Stimulated activated naive CD4-positive, alpha-beta T cell (primary cell): ENCODE measurements around the gene TOM1L1.
A peak's percentile ranks its signal among the peaks of the same experiment; 100 is the strongest.

Experiments
- DNase-seq, 6 experiments: peaks; one replicate each; lab custom pipeline; 2025; lab: John Stamatoyannopoulos, UW

TOM1L1 gene

DNA sequence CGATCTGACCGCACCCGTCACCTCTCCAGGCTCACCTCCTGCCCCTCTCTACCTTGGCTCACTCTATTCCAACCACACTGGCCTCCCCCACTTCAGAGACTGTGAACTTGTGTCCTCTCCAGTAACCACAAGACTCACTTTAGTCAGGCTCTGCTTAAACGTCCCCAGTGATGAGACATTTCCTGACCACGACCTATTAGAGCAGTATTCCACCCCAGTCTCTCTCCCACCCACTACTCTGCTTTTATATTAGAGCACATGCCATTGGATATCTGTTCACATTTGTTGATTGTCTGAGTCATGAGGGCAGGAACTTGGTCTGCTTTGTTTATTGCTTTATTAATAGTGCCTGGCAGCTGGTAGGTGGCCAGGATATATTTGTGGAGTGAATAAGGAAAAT lies 47.7 kb downstream of the TOM1L1 start:
- DNase-seq = no peak

DNA sequence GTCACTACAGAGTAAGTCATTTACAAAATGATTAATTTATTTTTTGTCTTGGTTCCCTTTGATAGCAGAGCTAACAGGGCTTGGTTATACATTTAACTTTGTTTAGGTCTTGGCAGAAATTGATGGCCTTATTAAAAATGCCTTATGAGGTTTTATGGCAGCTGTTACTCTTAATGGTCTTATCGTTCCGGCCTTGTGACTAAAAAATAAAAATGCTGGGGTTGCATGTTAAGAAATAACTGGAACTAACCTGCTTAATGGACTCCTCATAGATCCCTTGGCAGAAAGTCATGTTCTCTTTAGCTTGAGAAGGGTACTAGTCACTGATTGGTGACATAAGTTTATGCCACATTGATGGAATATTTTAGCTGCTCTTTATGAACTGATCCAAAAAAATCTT lies 49.5 kb downstream of the TOM1L1 start:
- no peak for DNase-seq

DNA sequence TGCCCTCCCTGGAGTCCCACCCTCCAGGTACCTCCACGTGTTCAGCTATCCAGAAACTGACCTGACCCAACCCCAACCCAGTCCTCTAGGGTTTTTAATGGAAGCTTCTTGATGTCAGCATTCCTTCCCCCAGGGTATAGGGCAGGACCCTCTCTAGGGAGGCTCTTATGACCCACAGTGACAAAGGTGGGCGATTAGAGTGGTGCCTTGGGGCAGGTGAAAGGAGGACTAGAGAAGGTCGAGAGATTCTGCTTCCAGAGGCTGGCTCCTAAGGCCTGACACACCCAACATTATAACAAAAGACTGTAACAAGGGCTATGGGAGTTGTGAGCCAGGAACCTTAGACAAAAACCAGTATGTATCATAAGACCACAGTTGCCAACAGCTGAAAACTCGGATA lies 50.6 kb downstream of the TOM1L1 start:
- DNase-seq = no peak

DNA sequence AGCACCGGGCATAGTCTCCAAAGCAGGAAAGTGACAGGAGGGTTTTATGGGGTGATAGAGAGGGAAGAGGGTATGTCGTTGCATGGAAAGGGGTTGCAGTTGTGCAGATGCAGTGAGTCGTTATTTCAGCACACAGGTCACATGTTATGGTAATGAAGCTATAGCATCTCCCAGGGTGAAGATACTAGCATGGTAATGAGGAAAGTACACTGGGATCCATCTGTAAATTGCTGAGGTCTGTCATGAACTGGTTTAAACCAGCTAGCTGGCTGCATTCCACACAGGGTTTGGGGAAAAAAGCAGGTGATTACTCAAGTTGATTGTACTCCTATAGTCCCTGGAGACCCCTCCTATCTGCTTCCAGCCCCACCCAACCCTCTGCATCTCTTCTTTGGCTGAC lies 56.1 kb downstream of the TOM1L1 start:
- no peak for DNase-seq

DNA sequence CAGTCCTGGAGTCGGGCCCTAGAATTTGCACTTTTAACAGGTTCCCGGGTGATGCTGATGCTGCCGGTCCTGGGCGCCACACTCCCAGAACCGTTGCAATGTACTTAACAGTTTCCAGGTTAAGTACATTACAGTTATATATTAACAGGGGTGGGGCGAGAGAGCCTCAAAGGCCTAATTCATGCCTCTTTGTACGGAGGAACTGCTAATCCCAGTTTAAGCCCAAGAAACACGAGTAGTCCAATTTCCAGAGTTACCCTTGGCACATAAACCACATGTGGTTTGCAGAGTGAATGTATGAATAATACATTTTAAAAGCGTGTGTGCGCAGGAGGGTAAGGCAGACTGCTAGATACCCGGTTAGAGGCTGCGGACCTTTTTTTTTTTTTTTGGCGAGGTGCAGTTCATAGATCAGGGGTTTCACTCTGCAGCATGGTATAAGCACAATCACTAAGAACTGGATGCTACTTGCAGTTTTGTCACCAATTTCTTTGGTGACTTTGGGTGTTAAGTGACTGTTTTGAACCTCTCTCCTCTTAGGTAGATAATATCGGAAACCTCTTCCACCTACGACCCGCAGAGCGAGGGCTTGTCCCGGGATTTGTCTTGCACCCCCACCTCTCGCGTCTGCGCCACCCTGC lies 67.1 kb downstream of the TOM1L1 start:
- peak in 1 of 6 experiments; percentile 34 for DNase-seq

DNA sequence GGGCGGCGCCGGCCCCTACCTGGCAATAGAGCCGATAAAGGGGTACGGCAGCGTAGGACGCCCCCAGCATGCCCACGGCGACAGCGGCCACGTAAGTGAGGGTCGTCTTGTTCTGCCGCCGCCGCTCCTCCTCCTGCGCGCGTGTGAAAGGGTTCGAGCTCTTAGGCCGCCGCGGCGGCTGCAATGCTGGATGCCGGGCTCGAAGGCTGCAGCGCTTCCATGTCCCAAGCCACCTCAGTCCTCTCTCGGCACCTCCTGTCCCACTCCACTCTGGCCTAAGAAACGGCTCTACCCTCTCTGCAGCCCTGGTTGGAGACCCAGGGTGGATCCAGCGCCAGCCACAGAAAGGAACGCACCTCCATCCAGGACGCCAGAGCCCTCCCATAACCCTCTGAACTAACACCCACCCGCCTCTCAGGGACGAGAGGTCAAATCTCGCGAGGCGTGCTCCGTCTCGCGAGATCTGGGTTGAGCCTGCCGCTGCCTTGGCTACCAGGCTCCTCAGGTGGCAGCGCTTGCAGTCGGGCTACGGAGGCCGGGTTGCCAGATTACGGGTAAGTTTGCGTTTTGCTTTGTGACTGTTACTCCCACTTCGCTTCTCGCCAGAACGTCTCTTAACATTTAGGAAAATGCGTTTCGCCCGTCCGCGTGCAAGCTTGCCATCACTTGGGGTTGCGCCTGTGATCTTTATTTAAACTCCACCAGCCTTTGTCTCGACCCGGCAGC lies 67.8 kb downstream of the TOM1L1 start, which contains the start of the genes COX11 and STXBP4:
TSS of gene COX11 (minus strand) at position 393 of the 726 bp plus-strand sequence. CDS start at position 385, 8 bp downstream.
TSS of gene STXBP4 (plus strand) at position 504 of the 726 bp plus-strand sequence. CDS start 17,455 bp downstream, outside the sequence.
- DNase-seq = peak; percentile 89 to 93 (median 92)

DNA sequence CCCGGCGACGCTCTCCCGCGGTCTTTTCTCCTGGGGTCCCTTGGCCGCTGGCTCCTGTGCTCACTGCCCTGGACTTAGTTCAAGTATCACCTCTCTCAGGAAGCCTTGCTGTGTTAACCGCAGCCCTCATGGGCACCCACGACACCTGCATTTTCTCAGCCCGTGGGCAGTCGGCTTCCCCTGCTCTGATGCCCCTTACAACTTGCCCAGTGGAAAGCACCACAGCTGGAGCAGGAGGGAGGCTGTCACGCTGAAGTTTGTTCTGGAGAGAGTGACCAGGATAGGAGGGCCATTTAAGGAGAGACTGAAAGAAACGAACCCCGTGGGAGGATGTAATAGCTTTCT lies 68.3 kb downstream of the TOM1L1 start:
- DNase-seq = peak in 2 of 6 experiments; percentile 35 to 65

DNA sequence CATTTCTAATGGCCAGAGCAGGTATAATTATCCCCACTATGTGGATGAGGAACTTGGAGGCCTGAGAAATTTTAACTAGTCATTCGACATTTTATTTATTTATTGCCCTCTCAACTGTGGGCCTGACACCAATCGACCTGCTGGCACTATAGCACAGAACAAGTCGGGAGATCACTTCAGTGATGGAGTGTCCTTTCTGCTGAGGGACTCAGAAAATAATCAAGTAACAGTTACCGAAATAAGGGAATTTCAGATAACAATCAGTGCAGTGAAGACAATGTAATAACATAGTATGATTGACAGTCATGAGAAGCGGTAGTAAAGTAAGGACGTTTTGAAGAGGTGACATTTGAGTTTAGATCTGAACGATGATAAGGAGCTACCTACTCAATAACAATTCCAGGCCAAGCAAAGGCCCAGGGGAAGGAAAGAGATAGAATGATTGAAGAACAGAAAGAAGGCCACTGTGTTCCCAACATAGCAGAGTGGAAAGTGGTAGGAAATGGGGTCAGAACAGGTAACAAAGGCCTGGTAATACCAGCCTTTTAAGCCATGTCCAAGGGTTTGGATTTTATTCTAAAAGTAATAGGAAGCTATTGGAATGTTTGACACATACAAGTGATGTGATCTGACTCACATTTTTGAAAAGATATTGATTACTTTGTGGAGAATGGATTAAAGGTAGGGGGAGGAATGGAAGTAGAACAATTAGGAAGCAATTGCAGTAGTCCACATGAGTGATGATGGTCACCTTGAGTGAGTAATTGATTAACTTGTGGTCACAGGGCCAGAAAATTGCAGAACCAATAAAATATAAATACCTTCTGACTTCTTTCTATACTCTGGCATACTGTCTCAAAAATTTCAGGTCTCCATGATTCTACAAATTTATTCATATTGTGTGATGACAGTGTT lies 69.3 kb downstream of the TOM1L1 start:
- no peak for DNase-seq

DNA sequence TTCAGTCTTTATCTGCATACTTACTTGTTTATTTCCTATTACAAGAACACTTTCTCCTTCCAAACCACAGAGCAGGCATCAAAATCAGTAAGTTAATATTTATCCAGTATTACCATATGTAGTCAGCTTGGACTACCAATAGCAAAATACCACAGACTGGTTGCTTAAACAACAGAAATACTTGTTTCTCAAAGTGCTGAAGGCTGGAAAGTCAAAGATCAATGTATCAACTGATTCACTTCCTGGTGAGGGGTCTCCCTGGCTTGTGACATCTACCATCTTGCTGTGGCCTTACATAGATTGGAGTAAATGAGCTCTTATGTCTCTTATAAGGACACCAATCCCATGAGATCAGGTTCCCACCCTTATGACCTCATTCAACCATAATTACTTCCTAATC lies 70.5 kb downstream of the TOM1L1 start:
- no peak for DNase-seq

DNA sequence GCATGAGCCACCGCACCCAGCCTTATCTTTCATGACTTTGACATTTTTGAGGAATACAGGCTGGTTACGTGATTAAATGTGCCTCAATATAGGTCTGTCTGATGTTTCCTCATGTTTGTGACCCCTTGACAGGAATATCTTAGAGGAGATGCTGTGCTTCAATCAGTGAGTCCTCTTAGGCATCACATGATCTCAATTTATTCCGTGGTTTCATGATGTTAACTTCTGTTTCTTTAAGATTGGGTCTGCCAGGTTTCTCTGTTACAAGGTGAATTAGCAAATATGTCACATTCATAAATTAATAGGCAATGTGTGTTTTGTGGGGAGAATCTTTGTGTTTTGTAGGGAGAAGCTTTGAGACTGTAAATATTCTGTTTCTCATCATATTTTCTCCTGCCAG lies 71.2 kb downstream of the TOM1L1 start:
- no peak for DNase-seq

DNA sequence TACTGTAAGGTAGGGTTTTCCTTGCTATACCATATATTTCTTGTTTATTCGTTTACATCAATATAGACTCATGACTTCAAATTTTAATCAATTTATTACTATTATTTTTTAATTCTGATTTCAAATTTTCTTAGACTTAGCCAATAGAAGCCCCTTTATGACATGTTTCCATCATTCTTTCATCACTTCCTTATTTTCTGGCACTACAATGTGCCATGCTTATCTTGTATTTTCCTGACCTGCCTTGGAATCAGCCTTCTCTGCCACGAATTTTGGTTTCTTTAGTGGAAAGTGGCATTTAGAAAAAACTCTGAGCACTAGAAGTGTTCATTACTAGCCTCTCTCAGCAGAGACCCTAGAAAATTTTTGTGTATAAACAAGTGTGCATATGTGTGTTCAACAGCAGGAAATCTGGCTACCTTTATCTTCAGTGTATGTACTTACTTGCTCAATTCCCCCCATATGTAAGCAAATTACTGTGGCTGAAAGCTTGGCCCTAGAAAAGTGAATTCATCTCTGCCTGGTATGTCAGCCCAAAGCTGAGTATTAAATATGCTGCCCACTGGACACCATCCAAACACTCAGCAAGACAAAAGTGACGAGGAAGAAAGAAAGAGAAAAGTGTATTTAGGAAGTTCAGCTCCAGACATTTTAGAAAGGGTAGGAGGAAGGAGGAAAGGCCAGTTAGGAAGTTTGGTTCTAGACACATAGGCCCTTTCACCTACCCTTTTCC lies 71.9 kb downstream of the TOM1L1 start:
- no peak for DNase-seq

DNA sequence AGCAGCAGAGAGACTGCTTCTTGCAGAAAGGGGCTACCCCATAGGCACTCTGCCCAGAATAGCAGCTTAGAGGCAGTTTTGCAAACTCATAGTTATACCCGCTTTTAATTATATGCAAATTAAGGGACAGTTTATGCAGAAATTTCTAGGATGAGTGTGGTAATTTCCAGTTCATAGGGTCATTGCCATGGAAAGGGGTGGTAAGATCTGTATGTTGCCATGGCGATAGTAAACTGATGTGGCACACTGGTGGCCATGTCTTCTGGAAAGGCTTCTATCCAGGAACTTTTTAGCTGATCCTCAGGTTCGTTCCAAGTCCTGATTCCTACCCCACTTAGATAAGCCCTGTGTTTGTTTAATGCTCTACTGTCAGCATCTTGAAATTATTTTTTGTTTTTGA lies 74.1 kb downstream of the TOM1L1 start:
- DNase-seq = no peak

DNA sequence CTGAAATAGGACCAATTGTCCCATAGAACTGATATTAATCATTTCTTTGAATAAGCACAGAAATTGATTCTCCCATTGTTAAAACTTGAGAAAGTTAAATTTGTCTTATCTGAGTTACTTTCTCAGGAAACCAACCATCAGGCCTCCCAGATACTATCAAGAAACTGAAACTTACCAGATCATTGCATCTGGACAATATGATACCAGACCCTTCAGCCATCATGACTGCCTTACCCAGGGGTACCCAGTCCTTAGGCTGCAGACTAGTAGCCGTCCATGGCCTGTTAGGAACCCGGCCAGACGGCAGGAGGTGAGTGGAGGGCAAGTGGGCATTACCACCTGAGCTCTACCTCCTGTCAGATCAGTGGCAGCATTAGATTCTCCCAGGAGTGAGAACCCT lies 75.7 kb downstream of the TOM1L1 start:
- no peak for DNase-seq

DNA sequence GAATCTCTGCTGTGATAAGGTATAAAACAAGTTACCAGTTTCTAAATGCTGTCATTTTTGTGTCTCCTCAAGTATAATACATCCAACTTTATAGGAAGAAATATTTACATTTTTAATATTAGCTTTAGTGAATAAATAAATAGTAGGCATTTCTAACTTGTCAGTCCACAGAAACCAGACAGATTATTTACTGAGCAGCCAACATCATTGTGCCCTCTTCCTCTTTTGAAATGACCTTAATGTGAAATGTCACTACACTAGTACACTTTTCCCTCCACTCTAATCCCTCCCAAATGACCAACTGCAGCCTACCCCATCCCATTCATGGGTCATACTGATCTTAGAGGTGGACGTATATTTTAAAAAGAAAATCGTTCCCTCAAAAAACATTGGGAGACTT lies 77.1 kb downstream of the TOM1L1 start:
- no peak for DNase-seq

DNA sequence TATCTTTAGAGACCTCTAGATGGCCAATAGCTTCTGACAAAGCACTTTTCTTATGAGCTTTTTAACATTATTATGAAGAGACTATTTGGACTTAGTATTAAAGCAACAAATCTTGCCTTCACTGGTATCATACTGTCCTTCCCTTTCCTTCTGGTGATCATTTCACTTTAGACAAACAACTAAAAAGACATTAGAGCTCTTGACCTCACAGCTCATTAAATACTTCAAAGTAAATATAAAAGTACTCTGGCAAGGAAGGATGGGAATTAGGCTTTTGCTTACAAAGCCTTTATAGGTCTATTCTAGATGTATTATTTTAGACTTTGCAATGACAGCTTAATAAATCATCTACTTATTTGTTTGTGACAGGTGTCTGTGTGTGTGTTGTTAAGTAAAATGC lies 79.0 kb downstream of the TOM1L1 start:
- DNase-seq = no peak

DNA sequence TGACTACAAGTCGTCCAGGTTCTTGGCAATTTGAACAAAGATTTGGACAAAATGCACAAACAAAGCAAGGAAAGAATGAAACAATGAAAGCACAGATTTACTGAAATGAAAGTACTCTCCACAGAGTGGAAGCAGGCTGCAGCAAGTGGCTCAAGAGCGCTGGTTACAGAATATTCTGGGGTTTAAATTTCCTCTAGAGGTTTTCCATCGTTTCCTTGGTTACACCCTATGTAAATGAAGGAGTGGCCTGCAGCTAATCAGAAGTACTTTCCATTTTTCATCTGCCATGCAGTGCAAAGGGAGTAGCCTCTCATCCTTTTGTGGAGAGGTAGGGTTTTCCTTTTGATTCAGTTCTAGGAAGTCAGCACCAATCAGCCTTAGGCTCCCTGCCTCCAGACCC lies 79.7 kb downstream of the TOM1L1 start:
- no peak for DNase-seq

DNA sequence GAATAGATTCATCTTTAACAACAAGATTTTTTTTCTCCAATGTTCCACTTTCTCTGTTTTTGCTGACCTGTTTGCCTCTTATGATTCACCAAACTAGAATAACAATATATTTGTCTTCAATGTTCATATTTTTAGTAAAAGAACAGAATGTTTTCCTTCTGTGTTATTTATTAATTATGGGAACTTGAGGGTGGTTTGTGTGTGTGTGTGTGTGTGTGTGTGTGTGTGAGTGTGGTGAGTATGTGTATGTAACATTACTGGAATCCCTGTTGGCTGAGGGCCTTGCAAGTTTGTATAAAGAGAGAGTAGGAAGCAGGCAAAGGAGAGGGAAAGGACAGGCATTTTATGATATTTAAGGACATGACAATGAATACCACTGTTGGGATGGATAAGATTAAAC lies 81.7 kb downstream of the TOM1L1 start:
- DNase-seq = no peak

DNA sequence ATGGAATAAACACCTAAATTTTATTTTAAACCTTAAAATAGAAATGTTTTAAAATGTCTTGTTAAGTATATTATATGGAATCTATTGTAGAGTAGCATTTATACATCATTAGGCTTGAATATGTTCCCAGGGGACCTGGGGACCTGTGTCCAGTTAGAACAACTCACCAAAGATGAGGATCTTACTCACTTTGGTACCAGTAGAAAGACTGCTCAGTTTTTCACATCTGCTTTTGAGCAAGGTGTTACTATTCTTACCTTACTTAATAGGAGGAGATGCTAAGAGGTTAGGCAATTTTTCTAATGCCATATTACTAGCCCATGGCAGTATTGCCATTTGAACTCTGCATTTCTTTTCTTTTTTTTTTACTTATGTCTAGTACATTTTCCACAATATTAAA lies 82.6 kb downstream of the TOM1L1 start:
- no peak for DNase-seq

DNA sequence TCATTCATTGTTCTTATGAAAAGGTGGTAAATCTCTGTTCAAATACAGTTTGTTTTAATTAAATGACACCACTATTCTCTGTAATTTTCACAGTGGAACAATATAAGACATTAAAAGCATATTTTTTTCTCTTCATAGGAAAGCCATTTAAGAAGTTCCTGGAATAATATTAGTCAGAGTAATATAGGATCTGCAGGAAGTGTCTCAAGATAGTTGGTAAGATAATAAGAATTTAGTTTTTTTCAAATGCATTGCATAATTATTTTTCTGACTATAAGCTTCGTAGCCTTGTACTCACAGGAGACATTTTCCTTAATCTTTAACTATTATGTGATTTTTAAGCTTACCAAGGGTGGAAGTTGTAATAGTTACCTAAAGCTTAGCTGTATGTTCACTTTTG lies 84.8 kb downstream of the TOM1L1 start:
- DNase-seq = no peak

DNA sequence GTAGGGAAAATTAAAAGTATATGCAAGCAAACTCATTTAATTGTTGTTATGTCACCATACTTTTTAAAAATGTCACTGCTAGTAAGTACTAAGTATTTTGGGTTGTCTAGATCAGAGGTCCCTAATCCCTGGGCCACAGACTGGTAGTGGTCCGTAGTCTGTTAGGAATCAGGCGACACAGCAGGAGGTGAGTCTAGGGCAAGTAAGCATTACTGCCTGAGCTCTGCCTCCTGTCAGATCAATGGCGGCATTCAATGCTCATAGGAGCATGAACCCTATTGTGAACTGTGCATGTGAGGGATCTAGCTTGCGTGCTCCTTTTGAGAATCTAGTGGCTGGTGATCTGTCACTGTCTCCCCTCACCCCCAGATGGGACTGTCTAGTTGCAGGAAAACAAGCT lies 89.5 kb downstream of the TOM1L1 start:
- DNase-seq = no peak

DNA sequence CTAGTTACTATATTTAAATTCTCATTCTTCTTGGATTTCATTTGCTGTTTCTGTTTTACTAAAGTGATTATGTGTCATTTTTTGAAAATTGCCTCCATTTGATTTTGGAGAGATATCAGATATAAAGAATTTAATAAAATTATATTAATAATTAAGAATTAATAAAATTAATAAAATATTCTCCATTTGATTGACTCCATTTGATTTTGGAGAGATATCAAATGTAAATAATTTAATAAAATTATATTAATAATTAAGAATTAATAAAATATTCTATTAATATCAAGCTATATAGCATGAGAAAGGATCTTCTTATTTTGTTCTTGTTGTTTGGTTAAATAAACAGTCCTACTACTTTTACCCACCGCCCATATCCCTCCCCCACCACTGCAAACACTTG lies 90.9 kb downstream of the TOM1L1 start:
- DNase-seq = no peak
